DOHH2 (cell line): ENCODE measurements around the gene PRCP.
A peak's percentile ranks its signal among the peaks of the same experiment; 100 is the strongest.

Experiments used
- H3F3A ChIP-seq: fragments of 200-600 bp; sonication (generic), shearing (Covaris generic); 2 replicates; pipeline ENCODE4 v1.6.0; 2016; ENCODE audit warnings: antibody characterized with exemption, mild to moderate bottlenecking; ENCODE audit not compliant: control insufficient read depth, insufficient read depth
- H3K27ac ChIP-seq: fragments of 200-600 bp; sonication (generic); 2 replicates; pipeline ENCODE4 v1.5.1; 2014; ENCODE audit warnings: low read depth, mild to moderate bottlenecking, low read length, moderate library complexity
- H3K27me3 ChIP-seq: fragments of 200-600 bp; sonication (generic); 2 replicates; pipeline ENCODE4 v1.6.1; 2014; ENCODE audit warnings: mild to moderate bottlenecking, low read length, mixed read lengths; ENCODE audit not compliant: control insufficient read depth
- H3K36me3 ChIP-seq: fragments of 200-600 bp; sonication (generic); 2 replicates; pipeline ENCODE4 v1.6.1; 2014; ENCODE audit warnings: mild to moderate bottlenecking, low read length, moderate library complexity, mixed read lengths; ENCODE audit not compliant: control insufficient read depth
- H3K4me1 ChIP-seq: fragments of 200-600 bp; sonication (generic); 2 replicates; pipeline ENCODE4 v1.6.1; 2014; ENCODE audit warnings: mild to moderate bottlenecking, low read length, mixed read lengths; ENCODE audit not compliant: control insufficient read depth
- H3K4me2 ChIP-seq: fragments of 200-600 bp; sonication (generic); 2 replicates; pipeline ENCODE4 v1.6.0; 2014; ENCODE audit warnings: mild to moderate bottlenecking, low read length, moderate library complexity
- H3K4me3 ChIP-seq: fragments of 200-600 bp; sonication (generic); 2 replicates; pipeline ENCODE4 v1.5.1; 2014; ENCODE audit warnings: mild to moderate bottlenecking, low read length, mixed read lengths
- H3K79me2 ChIP-seq: fragments of 200-600 bp; sonication (generic); 2 replicates; pipeline ENCODE4 v1.6.1; 2014; ENCODE audit warnings: mild to moderate bottlenecking, low read length, mixed read lengths; ENCODE audit not compliant: control insufficient read depth
- H3K9me2 ChIP-seq: fragments of 200-600 bp; sonication (generic); replicated peaks from 2 replicates; pipeline ENCODE4 v1.6.1; 2014; ENCODE audit warnings: mild to moderate bottlenecking, low read length, mixed read lengths; ENCODE audit not compliant: control insufficient read depth
- H3K9me3 ChIP-seq: fragments of 200-600 bp; sonication (generic); 2 replicates; pipeline ENCODE4 v1.6.1; 2014; ENCODE audit warnings: antibody characterized with exemption, low read length, mixed read lengths; ENCODE audit not compliant: control insufficient read depth, insufficient read depth
- H4K20me1 ChIP-seq: fragments of 200-600 bp; sonication (generic); 2 replicates; pipeline ENCODE4 v1.6.0; 2014; ENCODE audit warnings: low read depth, mild to moderate bottlenecking, antibody characterized with exemption, low read length, moderate library complexity; ENCODE audit not compliant: control insufficient read depth, insufficient read depth
- EZH2phosphoT487 ChIP-seq: fragments of 200-600 bp; sonication (generic); IDR thresholded peaks from 2 replicates; pipeline ENCODE4 v1.6.1; 2017; ENCODE audit warnings: borderline replicate concordance, mild to moderate bottlenecking, antibody characterized with exemption, low read length, moderate library complexity, mixed read lengths
- TF ChIP-seq, protein P1 (sequence below): fragments of 200-600 bp; sonication (generic); IDR thresholded peaks from one replicate; pipeline ENCODE4 v1.5.1; 2014; ENCODE audit warnings: antibody characterized with exemption, mild to moderate bottlenecking, low read depth, low read length; ENCODE audit not compliant: poor library complexity, severe bottlenecking

The PRCP gene

DNA sequence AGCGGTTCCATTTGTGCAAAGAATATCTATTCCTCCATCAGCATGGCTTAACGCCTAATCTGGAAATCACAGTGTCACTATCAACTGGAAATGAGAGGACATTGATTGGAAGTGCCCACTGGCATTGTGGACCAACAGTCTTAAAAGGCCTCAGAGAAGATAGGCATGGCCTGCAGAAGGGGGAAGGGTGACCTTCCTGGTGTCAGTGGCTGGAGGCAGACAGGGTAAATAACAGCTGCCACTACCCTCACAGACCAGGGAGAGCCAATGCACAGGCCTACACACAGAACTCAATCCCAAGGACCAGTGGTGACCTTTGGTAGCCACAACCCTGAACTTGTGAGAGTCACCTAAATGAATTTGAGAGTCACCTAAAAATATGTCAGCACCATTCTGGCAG is 37.3 kb upstream of the PRCP start:
- no peaks in the 10 kb centered on the region for H4K20me1 ChIP-seq

DNA sequence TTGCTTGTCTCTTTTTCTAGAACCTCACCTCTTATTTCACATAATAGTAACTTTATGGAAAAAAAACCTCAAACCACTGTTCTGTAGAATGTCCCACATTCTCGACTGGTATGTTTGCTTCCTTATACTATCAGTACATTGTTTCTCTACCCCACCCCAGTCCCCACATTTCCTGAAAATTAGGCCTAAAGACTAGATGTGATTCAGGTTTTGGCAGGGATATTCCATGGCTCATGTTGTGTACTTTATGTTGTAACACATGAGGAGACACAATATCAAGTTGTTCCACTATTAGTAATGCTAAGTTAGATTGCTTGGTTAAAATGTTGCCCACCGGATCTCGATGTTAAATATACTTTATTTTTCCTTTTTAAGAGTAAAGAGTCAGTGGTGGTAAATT is 36.0 kb upstream of the PRCP start:
- Histone ChIP-seq H3K79me2 (peaks cover 3% of the 10 kb centered on the region), H3K4me2 (no peak overlapping the region), H3K9me3 (no peaks in the 10 kb centered on the region), H4K20me1 (no peaks in the 10 kb centered on the region), H3K9me2 (no peaks in the 10 kb centered on the region), H3K27me3 (no peaks in the 10 kb centered on the region), H3F3A (no peaks in the 10 kb centered on the region), H3K4me1 (peaks cover 18% of the 10 kb centered on the region), H3K4me3 (no peak overlapping the region), H3K36me3 (peaks cover 33% of the 10 kb centered on the region), H3K27ac (no peak overlapping the region)
- no peak for TF ChIP-seq EZH2phosphoT487
- TF ChIP-seq, protein P1, sequence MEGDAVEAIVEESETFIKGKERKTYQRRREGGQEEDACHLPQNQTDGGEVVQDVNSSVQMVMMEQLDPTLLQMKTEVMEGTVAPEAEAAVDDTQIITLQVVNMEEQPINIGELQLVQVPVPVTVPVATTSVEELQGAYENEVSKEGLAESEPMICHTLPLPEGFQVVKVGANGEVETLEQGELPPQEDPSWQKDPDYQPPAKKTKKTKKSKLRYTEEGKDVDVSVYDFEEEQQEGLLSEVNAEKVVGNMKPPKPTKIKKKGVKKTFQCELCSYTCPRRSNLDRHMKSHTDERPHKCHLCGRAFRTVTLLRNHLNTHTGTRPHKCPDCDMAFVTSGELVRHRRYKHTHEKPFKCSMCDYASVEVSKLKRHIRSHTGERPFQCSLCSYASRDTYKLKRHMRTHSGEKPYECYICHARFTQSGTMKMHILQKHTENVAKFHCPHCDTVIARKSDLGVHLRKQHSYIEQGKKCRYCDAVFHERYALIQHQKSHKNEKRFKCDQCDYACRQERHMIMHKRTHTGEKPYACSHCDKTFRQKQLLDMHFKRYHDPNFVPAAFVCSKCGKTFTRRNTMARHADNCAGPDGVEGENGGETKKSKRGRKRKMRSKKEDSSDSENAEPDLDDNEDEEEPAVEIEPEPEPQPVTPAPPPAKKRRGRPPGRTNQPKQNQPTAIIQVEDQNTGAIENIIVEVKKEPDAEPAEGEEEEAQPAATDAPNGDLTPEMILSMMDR: no peak

More for the DNA sequence above, 37.3 kb upstream of the PRCP start:
- H3K4me2 ChIP-seq: no peak overlapping the region
- no peaks in the 10 kb centered on the region for H3F3A ChIP-seq
- TF ChIP-seq EZH2phosphoT487: no peak
- TF ChIP-seq, protein P1: no peak
- H3K27ac ChIP-seq: no peak overlapping the region
- peaks cover 5% of the 10 kb centered on the region for H3K4me1 ChIP-seq
- H3K4me3 ChIP-seq: no peak overlapping the region
- H3K9me2 ChIP-seq: no peaks in the 10 kb centered on the region
- no peaks in the 10 kb centered on the region for H3K27me3 ChIP-seq
- peaks cover 21% of the 10 kb centered on the region for H3K36me3 ChIP-seq
- no peaks in the 10 kb centered on the region for H3K9me3 ChIP-seq
- no peaks in the 10 kb centered on the region for H3K79me2 ChIP-seq

GRCh38 chr11:82932564-82932963 is 32.3 kb upstream of the PRCP start:
- H3K9me2 ChIP-seq: no peaks in the 10 kb centered on the region
- H3K4me1 ChIP-seq: peaks cover 53% of the 10 kb centered on the region
- H3K4me3 ChIP-seq: no peak overlapping the region
- no peaks in the 10 kb centered on the region for H3K9me3 ChIP-seq
- H3F3A ChIP-seq: peaks cover 27% of the 10 kb centered on the region
- 0 out of 2 replicates have a peak overlapping the region, but pooled peaks have one; percentile 5 for H3K27ac ChIP-seq
- peaks cover 11% of the 10 kb centered on the region for H3K79me2 ChIP-seq
- no peaks in the 10 kb centered on the region for H3K27me3 ChIP-seq
- 0 out of 2 replicates have a peak overlapping the region, but pooled peaks have one; percentile 17 for H3K4me2 ChIP-seq
- H4K20me1 ChIP-seq: no peaks in the 10 kb centered on the region
- H3K36me3 ChIP-seq: peaks cover 50% of the 10 kb centered on the region
- TF ChIP-seq, protein P1: no peak
- TF ChIP-seq EZH2phosphoT487: no peak

GRCh38 chr11:82930734-82931133 is 30.5 kb upstream of the PRCP start:
- Histone ChIP-seq H4K20me1 (no peaks in the 10 kb centered on the region), H3K9me3 (no peaks in the 10 kb centered on the region), H3K4me3 (peak overlapping the region; percentile 60), H3K27ac (peak overlapping the region; percentile 97), H3K9me2 (no peaks in the 10 kb centered on the region), H3K27me3 (no peaks in the 10 kb centered on the region), H3K4me1 (peaks cover 60% of the 10 kb centered on the region), H3F3A (peaks cover 31% of the 10 kb centered on the region), H3K36me3 (peaks cover 50% of the 10 kb centered on the region), H3K4me2 (peak overlapping the region; percentile 82), H3K79me2 (peaks cover 12% of the 10 kb centered on the region)
- TF ChIP-seq EZH2phosphoT487: no peak
- TF ChIP-seq, protein P1: no peak
